Vagina (tissue), 2 donors: Measurements from ENCODE around the gene PPP1R12C. TPM values are rescaled to one million over a fixed set of nuclear protein-coding genes. Genes with fewer than 3 reads are reported as not detected.
A peak's percentile ranks its signal among the peaks of the same experiment; 100 is the strongest.

ENCODE experiments used
- DNase-seq, 2 donors: peaks; one replicate each; pipeline ENCODE4 v3.0.0-alpha.2; 2017; ENCODE audit errors: extremely low spot score in 2 of 2
- H3K27ac ChIP-seq: fragments of 200-600 bp; sonication (generic); one replicate; pipeline ENCODE4 v1.5.1; 2019
- H3K27me3 ChIP-seq: fragments of 200-600 bp; sonication (generic); one replicate; pipeline ENCODE4 v1.5.1; 2019
- H3K36me3 ChIP-seq, 2 donors: fragments of 200-600 bp; sonication (generic); one replicate each; pipeline ENCODE4 v1.5.1; 2017 to 2019
- H3K4me1 ChIP-seq: fragments of 200-600 bp; sonication (generic); one replicate; pipeline ENCODE4 v1.5.1; 2019
- H3K4me3 ChIP-seq, 2 donors: fragments of 200-600 bp; sonication (generic); 1 replicate in 1 of 2; 2 replicates in 1 of 2; pipeline ENCODE4 v1.5.1; 2016 to 2019
- H3K9me3 ChIP-seq: fragments of 200-600 bp; sonication (generic); one replicate; pipeline ENCODE4 v1.5.1; 2019
- POLR2A ChIP-seq, 2 donors: fragments of 450-650 bp; IDR thresholded peaks; one replicate each; pipeline ENCODE4 v1.6.1; 2017; ENCODE audit warnings: antibody characterized with exemption in 2 of 2, mild to moderate bottlenecking in 2 of 2, moderate library complexity in 2 of 2
- POLR2AphosphoS5 ChIP-seq, 2 donors: sonication (generic); formaldehyde crosslinking; IDR thresholded peaks; one replicate each; pipeline ENCODE4 v1.9.0; 2017; ENCODE audit warnings: antibody characterized with exemption in 2 of 2, mild to moderate bottlenecking in 2 of 2, low read depth in 1 of 2; ENCODE audit not compliant: insufficient read depth in 1 of 2
- intact Hi-C: fragments of 100-400 bp; cut with DNase I; formaldehyde crosslinking; loops from one replicate; pipeline ENCODE4 v1.15.1; 2023
- total RNA-seq: library from RNA; depleted of rRNA; stranded (reverse); fragments of >200 nt; gene quantifications from one replicate; pipeline ENCODE4 v1.2.3, GENCODE V29; 2016
- TF ChIP-seq, protein P1 (sequence below), 3 experiments: fragments of 450-650 bp in 2 of 3; fragments of 200-600 bp in 1 of 3; sonication (generic) in 1 of 3; IDR thresholded peaks; one replicate each; pipeline ENCODE4 v1.5.1; 2017 to 2019; ENCODE audit warnings: antibody characterized with exemption in 3 of 3, mild to moderate bottlenecking in 2 of 3, moderate library complexity in 2 of 3

The PPP1R12C gene
- total RNA-seq, 1 donor from 2014 or later: 108 TPM

DNA sequence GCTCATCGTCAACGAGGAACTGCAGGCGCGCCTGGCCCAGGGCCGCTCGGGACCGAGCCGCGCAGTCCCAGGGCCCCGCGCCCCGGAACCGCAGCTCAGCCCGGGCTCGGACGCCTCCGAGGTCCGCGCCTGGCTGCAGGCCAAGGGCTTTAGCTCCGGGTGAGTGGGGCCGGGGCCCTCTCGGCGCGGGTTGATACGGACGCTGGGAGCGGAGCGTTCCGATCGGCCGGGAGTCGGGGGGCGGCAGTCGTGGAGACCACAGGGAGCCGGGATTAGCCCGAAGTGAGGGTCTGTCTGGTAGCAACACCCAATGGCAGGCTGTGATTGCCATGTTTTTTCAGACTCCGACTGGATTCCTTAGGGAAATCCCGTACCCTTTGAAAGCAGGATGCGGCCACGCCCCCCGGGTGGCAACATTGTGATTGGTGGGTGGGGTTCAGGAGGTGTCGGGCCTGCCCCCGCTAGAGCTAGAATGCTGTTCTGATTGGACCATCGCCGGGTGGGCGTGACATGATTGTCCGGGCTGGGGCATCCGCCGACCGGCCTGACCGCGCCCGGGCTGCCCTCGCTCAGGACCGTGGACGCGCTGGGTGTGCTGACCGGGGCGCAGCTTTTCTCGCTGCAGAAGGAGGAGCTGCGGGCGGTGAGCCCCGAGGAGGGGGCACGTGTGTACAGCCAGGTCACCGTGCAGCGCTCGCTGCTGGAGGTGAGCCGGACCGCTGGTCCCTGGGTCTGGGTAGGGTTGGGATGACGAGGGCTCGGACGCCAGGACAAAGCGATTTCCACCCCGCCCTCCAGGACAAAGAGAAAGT lies 30.5 kb downstream of the PPP1R12C start:
- Histone ChIP-seq H3K27ac (peak overlapping the region; percentile 22), H3K4me3 (peak overlapping the region; percentile 47 to 73)
- intact Hi-C loops: no loop called here

GRCh38 chr19:55085923-55086715 lies 31.3 kb downstream of the PPP1R12C start:
- TF ChIP-seq POLR2AphosphoS5 (IDR thresholded peaks at IDR 0.05; ENCODE audit: insufficient read depth in 1 of 2, low read depth in 1 of 2): no peak
- TF ChIP-seq POLR2A (IDR thresholded peaks at IDR 0.05): no peak
- TF ChIP-seq, protein P1, sequence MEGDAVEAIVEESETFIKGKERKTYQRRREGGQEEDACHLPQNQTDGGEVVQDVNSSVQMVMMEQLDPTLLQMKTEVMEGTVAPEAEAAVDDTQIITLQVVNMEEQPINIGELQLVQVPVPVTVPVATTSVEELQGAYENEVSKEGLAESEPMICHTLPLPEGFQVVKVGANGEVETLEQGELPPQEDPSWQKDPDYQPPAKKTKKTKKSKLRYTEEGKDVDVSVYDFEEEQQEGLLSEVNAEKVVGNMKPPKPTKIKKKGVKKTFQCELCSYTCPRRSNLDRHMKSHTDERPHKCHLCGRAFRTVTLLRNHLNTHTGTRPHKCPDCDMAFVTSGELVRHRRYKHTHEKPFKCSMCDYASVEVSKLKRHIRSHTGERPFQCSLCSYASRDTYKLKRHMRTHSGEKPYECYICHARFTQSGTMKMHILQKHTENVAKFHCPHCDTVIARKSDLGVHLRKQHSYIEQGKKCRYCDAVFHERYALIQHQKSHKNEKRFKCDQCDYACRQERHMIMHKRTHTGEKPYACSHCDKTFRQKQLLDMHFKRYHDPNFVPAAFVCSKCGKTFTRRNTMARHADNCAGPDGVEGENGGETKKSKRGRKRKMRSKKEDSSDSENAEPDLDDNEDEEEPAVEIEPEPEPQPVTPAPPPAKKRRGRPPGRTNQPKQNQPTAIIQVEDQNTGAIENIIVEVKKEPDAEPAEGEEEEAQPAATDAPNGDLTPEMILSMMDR (IDR thresholded peaks at IDR 0.05): no peak
- H3K27me3 ChIP-seq: peaks cover 10% of the 10 kb centered on the region
- peak overlapping the region; percentile 22 for H3K27ac ChIP-seq
- peak overlapping the region; percentile 47 to 73 for H3K4me3 ChIP-seq
- intact Hi-C loops: no loop called here
- no peaks in the 10 kb centered on the region for H3K9me3 ChIP-seq
- no peak for DNase-seq
- peaks cover 41% of the 10 kb centered on the region for H3K4me1 ChIP-seq
- peaks cover 3 to 14% of the 10 kb centered on the region in 2 donors for H3K36me3 ChIP-seq

More for the DNA sequence above, 30.5 kb downstream of the PPP1R12C start:
- Histone ChIP-seq H3K4me1 (peaks cover 33% of the 10 kb centered on the region), H3K9me3 (no peaks in the 10 kb centered on the region), H3K36me3 (peaks cover 4 to 22% of the 10 kb centered on the region in 2 donors), H3K27me3 (peaks cover 2% of the 10 kb centered on the region)
- TF ChIP-seq POLR2AphosphoS5 (IDR thresholded peaks at IDR 0.05; ENCODE audit: insufficient read depth in 1 of 2, low read depth in 1 of 2): peak; percentile 68 to 78
- TF ChIP-seq, protein P1 (IDR thresholded peaks at IDR 0.05): no peak
- TF ChIP-seq POLR2A (IDR thresholded peaks at IDR 0.05): no peak
- DNase-seq: no peak

GRCh38 chr19:55084416-55084815 lies 33.0 kb downstream of the PPP1R12C start:
- H3K4me3 ChIP-seq: no peak overlapping the region
- DNase-seq: no peak
- peaks cover 55% of the 10 kb centered on the region for H3K4me1 ChIP-seq
- TF ChIP-seq, protein P1 (IDR thresholded peaks at IDR 0.05): no peak
- TF ChIP-seq POLR2AphosphoS5 (IDR thresholded peaks at IDR 0.05; ENCODE audit: insufficient read depth in 1 of 2, low read depth in 1 of 2): no peak
- TF ChIP-seq POLR2A (IDR thresholded peaks at IDR 0.05): no peak
- no peak overlapping the region for H3K27ac ChIP-seq
- no peaks in the 10 kb centered on the region for H3K9me3 ChIP-seq
- intact Hi-C loops: no loop called here
- peaks cover 0 to 1% of the 10 kb centered on the region in 2 donors for H3K36me3 ChIP-seq
- peaks cover 13% of the 10 kb centered on the region for H3K27me3 ChIP-seq

GRCh38 chr19:55083004-55083850 lies 34.2 kb downstream of the PPP1R12C start:
- Histone ChIP-seq H3K4me1 (peaks cover 49% of the 10 kb centered on the region), H3K4me3 (no peak overlapping the region)

More at GRCh38 chr19:55083004-55083850, 34.2 kb downstream of the PPP1R12C start:
- no peak for TF ChIP-seq POLR2A (IDR thresholded peaks at IDR 0.05)
- no peak for TF ChIP-seq POLR2AphosphoS5 (IDR thresholded peaks at IDR 0.05; ENCODE audit: insufficient read depth in 1 of 2, low read depth in 1 of 2)
- TF ChIP-seq, protein P1 (IDR thresholded peaks at IDR 0.05): no peak
- intact Hi-C loops: no loop called here
- no peak for DNase-seq
- no peak overlapping the region for H3K27ac ChIP-seq
- no peaks in the 10 kb centered on the region for H3K36me3 ChIP-seq
- peaks cover 13% of the 10 kb centered on the region for H3K27me3 ChIP-seq
- no peaks in the 10 kb centered on the region for H3K9me3 ChIP-seq
